ENCODE results near the gene KRT71.

Gene KRT71

DNA sequence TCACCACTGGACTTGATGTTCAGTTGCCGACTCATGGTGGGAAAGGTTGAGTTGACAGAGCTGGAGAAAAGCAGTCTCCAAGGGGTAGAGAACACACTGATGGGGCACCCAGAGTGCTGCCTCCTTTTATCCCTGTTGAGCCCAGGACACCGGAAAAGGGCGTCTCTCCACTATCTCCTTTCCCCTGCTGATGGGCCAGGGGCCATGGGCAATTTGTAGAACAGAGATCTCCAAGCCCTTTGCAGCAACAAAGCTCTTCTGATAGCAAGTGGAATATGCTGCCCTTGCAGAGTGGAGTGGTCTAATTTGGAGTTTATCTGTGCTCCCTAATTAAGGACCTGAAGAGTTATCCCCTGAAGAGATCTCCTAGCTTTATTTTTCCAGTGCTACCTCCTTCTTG lies 20.8 kb upstream of the KRT71 start, which contains the start of gene KRT74:
TSS of gene KRT74 (minus strand) at position 101 of the 400 bp plus-strand sequence. CDS start at position 35, 66 bp downstream.
- DNase-seq, result no peak

DNA sequence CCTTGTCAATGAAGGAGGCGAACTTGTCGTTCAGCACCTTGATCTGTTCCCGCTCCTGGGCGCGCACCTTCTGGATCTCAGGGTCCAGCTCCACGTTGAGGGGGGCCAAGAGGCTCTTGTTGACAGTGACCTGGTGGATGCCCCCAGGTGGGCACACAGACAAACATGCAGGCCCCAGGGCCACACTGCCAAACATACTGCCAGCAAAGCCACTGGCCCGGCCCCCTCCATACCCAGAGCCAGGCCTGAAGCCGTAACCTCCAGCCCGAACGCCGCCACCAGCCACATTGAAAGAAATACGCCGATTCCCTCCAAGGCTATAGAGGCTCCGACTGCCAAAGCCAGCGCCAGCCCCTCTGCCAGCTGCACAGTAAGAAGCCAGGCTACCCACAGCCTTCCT lies 20.4 kb upstream of the KRT71 start:
- no peak for DNase-seq

DNA sequence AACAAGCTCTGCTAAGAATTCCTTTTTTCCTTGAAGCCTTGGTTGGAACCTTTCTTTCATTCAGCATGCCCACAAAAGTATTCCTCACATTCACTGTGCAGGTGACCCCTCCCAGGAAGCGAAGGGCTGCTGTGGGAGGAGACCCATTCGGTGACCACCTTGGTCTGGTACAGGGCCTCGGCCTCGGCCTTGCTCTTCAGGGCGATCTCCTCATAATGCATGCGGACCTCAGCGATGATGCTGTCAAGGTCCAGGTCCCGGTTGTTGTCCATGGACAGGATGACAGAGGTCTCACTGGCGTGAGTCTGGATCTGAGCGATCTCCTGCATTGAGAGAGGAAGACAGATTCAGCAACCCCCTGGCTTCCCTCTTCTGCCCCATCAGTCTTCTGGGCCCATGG lies 17.6 kb upstream of the KRT71 start:
- no peak for DNase-seq

DNA sequence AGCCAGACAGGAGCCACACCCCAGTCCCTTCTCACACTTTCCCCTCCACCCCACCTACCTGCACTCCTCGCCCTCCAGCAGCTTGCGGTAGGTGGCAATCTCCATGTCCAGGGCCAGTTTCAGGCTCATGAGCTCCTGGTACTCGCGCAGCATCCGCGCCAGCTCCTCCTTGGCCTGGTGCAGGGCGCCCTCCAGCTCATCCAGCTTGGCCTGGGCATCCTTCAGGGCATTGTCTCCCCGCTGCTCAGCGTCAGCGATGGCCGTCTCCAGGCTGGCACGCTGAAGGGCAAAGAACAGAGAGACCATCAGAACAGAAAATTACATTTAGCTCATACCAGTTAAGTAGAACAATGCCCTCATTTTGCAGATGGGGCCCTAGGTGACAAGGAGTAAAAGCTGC lies 15.2 kb upstream of the KRT71 start:
- DNase-seq, result no peak

DNA sequence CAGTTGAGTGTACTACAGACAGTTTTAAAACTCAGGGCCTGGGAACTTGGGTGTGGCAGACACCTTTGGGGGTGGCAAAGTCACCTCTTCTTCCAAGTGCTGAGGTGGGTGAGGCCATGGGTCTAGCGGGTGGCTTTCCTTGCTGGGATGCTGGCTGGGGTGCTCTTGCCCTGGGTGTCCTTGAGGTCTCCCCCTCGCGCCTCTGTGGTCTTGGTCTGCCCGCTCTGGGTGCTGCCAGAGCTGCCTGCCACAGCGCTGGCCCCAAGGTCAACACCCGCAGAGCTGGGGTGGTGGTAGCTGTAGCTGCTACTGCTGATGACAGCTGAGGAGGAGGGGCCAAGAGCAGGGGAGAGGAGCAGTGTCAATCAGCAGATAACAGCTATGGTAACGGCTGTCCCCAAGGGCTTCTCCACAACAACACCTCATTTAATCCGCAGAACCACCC lies 13.9 kb upstream of the KRT71 start:
- DNase-seq, result no peak

DNA sequence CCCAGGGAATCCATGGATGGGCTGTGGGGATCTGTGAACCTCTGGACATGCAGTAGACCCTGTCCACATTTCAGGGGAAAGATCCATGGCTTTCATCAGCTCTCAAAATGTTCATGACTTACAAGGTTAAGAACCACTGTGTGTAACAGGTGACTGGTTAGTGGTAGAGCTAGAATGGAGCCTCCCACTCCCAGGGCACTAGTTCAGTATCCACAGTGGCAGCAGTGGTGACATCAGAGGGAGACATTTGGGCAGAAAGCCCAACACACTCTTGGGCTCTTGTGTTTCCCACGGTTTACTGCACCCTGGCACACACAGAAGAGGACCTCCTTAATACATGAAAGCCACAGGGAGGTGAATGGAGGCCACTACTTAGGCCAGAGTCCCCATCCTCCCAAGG lies 11.6 kb upstream of the KRT71 start:
- DNase-seq, result no peak

DNA sequence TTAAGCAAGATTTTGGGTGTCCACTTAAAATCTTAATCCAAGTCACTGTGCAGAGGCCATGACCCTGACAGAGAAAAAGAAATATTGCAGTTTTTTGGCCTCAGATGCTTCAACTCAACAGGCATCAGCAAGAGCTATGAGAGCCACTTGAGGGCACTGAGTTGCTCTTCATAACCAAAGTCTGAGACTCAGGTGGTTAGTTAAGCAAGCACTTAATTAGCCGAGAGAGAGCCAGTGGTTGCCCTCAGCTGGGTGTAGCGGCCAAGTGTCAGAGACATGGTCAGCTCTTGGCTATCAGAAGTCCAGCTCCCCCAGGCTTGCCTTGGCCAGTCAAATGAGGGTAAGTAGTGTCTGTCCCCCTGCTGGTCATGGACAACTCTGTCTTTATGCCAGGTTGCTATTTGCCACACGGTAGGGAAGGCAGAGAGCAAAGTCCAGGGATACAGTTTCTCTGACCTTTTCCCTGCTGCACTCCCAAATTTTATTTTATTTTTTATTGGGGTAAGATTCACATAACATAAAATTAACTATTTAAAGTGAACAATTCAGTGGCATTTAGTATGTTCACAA lies 9.0 kb upstream of the KRT71 start:
- DNase-seq, result no peak

DNA sequence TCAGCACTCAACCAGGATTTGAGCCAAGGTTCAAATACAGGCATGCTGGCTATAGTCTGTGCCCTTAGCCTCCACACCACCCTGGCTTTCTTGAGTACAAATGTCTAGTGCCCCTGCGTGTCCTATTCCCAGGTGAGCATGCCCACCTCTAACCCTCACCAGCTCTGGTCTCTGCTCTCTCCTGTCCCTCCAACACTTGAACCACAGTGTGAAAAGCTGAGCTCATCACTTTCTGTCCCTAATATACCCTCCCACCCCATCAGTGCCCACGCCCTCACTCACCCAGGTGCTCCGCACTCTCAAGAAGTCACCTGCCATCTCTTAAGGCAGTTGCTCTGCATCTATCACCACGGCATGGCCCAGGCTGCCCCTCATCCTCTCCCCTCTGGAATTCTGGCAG lies 7.0 kb upstream of the KRT71 start:
- no peak for DNase-seq

DNA sequence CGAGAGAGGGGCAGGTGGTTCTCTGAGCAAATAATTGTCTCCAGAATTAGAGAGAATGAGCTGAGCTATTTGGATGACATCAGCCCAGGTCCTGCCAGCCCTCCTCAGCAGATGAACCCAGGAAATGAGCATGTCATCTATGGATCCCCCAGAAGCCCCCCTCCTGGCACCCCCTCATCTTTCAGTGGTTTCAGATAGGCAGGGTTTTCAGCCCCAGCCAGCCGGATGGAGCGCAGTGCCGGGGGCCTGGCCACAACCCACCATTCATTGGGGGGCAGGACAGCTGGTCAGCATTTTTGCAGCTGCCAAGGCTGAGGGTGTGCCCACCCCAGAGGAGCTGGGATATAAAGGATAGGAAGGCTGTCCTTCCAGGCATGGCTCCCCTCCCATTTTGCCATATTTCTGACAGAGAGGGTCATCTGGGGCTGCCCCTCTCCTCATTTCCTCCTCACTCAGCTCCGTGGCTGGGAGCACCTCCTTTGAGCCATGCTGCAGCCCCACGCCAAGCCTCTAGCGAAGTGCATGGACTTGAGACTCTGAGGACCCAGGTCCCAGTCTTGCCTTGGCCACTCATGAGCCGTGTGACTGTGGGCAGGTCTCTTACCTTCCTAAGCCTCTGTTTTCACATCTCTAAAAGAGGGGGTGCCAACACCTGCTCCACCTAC lies 6.0 kb upstream of the KRT71 start:
- DNase-seq, result no peak

DNA sequence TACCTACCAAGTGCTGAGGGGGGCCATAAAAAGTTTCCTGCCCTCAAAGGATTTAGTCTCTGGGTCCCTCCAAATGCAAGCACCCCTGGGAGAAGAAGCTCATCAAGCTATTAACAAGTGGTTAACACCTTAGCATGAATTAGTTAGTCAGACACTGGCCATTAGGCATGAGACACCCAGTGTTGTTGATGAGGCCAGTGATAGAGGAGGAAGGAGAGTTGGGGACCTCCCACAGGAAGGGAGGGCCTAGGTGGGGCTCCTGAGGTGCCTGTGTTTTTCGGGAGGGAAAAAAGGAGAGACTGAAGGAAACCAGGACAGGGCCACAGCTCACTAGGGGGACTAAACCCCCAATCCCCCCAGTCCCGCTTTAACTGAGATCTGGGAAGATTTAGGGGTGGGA lies 4.5 kb upstream of the KRT71 start:
- DNase-seq, result no peak

DNA sequence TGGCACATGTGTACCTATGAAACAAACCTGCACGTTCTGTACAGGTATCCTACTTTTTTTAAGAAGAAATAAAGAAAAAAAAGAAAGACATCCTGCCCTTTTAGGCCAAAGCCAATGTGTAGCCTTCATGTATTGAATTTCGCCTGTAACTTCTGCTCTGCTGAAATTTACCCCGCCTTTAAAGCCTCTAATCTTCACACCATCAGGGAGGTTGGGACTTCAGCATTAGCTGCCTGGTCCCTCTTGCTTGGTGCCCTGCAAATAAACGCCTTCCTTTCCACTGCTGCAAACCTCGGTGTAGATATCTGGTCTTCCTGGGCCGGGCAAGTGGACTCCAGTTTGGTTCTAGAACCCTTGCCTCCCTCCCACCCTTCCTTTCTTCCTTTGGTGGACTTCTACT lies 2.6 kb upstream of the KRT71 start:
- no peak for DNase-seq

DNA sequence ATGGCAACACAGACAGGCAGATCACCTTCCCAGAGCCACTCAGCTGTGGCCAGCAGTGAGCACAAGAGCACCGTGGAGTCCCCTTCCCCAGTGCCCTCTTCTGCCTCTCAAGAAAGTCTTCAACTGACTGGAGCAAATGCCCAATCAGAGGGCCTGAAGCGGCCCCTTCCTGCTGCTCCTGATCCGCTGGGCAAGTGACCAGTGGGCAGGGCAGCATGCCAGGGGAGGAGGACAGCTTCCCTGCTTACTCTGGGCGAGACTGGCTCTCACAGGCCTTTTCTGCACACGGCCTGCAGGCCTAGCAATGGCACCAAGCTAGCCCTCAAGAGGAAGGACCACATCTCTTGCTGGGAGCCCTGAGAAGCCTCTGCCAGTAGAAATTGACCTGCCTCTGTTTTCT lies 890 bp downstream of the KRT71 start:
- no peak for DNase-seq

DNA sequence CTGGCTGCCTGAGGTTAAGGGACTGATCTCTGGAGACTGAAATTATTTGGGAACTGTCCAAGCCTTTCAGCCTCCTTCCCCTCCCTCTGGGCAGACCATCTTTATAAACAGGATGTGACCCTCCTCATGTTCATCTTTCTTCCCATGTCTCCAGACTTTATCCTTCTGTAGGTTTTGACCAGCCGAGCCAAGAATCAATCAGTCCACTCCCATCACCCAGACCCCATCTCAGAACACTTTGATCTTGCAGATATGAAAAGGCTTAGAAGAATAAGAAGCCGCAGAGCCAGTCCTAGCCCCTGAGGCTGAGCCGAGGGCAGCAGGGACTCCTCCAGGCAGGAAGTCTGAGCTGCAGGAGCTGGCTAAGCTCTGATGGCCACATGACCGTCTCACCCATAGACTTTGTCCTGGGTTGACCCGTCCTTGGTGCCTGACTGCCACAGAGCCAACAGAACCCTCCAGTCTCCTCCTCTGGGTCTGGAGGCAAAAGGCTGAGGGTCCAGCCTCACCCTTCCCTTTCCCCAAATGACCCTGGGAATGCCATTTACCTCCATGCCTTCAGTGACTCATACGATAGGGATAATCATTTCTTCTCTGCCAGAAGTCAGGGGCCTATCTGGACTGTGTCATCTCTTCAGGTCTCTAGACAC lies 1.6 kb downstream of the KRT71 start:
- no peak for DNase-seq

DNA sequence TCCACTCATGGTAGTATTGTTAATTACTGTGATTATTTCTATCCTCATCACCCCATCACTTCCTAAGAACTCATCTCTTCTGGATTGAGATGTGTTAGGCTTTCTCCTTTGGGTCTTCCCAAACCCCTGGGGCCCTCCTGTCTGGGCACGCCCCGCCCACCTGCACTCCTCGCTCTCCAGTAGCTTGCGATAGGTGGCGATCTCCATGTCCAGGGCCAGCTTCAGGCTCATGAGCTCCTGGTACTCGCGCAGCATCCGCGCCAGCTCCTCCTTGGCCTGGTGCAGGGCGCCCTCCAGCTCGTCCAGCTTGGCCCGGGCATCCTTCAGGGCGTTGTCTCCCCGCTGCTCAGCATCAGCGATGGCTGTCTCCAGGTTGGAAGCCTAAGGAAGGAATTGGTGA lies 6.8 kb downstream of the KRT71 start:
- no peak for DNase-seq

DNA sequence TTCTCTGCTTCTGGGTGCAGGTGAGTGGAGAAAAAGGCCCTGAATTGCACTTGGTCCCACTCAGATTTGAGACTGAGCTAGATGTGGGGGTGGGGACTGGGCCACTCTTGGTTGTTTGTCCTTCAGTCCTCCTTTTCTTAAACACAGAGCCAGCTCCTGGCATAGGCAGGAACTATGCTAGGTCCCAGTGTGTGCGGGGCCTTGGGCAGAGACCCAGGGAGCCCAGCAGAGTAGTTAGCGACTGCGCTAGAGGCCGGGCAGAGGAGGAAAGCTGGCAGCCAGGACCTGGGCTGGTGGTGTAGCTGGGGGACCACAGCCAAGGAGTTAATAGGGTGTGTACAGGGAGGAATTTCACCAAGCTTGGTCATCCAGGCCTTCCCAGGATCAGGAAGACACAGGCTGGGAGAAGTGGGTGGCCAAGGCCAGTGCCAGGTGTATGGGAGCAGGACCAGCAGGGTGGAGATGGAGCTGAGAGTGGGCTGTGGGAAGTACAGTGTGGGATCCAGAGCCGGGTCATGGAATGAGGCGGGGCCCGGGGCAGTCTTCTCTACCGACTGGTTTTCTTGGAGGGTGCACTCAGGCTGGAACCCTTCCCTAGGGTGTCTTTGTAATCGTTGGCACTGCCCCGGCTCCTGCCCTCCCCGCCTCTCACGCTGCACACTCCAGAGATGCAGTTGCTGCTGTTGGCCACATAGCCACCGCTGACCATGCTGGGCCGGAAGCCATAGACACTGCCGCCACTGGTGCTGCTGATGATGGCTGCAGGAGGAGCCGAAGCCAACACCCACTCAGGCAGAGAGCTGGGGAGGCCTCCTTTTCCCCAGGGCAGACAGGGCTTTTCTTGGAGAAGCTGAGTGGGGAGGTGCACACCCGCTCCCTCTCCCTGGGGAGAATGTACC lies 8.7 kb downstream of the KRT71 start:
- no peak for DNase-seq

DNA sequence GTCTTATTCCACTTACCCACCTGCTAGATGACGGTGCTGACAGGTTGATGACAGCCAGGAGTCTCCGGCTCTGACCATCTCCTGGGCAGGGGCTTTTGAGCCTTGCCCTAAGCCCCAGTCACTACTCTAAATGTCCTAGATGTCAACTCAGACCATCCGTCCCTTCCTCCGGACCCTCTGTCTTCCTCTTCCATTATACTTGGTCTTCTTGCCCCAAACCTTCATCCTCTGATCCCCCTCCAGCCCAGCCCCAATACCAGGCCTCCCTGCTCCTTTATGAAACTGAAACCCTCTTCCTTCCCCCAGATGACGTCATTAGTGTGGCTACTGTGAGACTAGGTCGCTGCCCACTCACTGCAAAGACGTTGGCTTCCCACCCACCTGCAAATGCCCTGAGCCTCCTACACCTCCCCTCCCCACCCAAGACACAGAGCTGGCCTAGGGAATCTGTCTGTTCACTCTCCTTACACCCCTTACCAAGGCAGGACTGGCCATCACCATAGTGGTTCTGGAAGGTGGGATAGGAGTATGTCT lies 10.1 kb downstream of the KRT71 start:
- DNase-seq, result no peak

DNA sequence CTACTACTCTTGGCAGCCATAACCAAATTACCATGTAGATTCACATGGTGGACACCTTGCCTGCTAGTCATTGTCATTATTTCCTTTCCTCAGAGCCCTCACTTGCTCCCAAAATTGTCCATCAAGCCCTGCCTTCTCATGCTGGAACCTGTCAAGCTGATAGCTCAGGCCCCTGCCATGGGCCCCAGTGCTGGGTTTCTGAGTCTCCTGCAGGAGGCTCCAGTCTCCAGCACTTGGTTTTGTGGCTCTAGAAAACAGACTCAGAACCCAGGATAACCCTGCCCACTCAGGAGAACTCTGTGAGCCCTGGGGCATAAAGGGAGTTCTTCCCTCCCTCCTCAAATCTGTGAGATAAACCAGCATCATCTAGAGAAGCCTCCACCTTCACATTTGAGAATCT lies 10.8 kb downstream of the KRT71 start:
- DNase-seq, result no peak

DNA sequence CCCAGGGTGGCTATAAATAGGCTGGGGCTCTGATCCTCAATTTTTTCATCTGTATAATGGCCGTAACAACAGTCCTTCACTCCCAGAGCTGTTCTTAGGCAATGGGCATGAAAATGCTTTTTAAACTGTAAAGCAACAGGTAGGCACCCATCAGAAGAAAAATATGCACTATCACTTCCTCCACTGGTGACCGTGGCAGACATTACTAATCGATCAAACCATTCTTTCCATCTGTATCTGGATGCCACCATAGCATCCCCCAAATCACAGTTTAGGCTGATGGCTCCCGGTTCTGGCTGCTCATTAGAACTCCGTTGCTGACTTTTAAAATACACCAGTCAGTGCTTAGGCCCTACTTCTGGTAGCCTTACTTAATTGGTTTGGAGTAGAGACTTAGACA lies 11.2 kb downstream of the KRT71 start:
- DNase-seq, result no peak

DNA sequence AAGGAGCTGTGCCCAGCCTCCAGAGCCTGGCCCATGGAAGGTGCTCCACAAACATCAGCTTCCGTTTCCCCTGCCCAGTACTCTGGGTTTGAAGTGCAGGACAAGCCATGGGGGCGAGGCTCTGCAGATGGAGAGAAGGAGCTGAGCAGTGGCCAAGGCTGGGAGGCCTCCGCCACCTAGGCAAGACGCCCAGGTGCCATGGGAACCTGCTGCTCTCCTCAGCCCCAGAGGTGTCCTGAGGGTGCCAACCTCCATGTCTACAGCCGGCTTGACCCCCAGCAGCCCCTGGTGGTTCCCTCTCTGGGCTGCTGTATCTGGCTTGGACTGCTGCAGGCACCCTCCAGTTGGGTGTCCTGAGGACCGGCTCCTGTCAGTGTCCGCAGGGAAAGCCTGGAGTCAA lies 12.4 kb downstream of the KRT71 start:
- no peak for DNase-seq

DNA sequence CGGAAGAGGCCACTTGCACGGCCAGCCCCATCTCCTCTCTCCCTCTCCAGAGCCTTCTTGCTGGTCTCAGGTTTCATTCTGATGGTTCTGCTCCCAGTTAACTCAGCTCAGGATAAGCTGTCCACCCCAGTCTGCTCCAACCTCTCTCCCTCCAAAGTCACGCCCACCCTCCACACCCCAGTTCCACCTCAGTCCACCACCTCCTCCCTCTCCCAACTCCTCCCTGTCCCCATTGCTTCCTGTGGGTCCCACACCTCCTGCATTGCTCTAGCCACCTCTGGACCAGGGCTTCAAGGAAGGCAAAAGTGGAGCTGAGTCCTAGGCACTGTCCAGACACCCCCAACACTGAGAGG lies 13.1 kb downstream of the KRT71 start:
- DNase-seq, result no peak

DNA sequence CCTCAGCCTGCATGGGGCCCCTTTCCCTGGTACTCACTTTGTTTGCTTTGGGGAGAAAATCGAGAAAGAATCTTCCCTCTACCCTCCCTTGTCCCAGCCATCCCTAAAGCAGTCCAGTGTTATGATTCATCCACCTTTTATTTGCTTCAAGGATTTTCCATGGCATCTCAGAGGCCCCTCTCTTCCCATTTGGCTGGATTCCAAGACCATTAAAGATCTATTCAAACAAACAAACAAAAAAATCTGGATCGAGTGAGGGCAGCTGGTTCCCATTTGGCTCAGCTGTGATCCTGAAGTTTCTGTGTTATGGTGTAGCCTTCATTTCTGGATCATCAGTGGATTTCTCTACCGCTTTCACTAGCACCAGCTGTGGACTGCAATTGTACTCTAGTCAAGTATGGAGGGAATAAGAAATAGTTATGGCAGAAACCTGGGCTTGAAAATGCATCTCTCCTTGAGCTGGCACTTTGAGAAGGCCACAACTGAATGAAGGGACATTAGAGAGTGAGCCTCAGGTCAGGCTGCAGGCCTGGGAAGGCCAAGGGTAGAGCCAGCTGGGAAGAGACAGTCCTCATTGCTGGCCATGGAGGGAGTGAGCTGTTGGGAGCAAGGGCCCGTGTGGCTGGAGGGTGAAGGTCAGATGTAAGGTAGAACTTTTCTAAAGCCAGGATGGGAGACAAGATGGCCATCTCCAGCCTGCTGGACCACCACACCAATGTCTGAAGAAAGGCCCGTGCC lies 13.7 kb downstream of the KRT71 start:
- peak; percentile 55 for DNase-seq

DNA sequence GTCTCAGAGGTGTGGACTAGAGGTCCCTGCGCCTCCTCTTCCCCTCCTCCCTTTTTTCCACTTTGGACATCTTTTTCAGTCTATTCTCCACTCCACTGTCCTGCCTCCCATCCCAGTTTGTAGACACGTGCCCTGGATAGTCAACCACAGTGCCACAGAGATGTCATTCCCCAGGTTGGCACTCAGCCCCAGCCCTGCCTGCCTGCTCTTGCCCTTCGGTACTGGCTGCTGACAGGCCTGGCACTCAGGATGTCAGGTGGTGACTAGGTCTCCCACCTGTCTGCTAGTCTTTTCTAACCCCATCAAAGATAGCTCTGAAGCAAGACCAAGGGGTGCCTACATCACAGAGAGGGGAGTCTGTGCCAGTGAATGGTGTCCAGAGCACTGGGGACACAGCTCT lies 15.8 kb downstream of the KRT71 start:
- DNase-seq, result no peak

DNA sequence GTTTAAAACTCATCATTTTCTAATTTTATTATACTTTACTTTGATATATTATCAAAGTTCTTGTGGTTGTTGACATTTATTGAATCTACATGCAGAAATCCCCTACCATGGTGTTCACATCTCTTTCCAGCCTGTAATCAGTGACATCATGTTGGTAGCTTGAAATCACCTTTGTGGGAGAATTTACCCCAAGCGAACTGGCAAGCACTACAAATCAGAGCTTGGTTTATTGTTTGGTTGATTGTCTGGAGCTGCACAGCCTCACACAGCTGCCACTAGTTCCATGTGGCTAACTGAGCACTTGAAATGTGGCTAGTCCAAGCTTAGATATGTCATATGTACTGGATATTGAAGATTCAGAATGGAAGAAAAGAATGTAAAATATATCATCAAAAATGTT lies 17.4 kb downstream of the KRT71 start:
- no peak for DNase-seq

All from NCI-H510A (cell line).